HG02870 (cell line): Measurements from ENCODE around the gene ARHGAP10.
"Not testable (repeated sequence)": the region's sequence is repeated elsewhere in the genome, so short reads cannot be mapped to it uniquely, and the experiment has no call there.

ENCODE experiments used
- ATAC-seq: cut with Tn5 transposase; IDR thresholded peaks from one replicate; pipeline ENCODE4 v1.9.1; 2021; ENCODE audit warnings: mild to moderate bottlenecking, moderate library complexity; ENCODE audit not compliant: unreplicated experiment

The ARHGAP10 gene

DNA sequence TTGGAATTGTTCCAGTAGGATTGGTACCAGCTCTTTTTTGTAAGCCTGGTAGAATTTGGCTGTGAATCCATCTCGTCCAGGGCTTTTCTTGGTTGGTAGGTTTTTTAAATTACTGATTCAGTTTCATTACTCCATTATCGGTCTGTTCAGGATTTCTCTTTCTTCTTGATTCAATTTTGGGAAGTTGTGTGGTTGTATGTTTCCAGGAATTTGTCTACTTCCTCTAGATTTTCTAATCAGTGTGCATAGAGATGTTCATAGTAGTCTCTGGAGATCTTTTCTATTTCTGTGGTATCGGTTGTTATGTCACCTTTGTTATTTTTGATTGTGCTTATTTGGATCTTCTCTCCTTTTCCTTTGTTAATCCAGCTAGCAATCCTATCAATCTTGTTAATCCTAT, 248.7 kb downstream of the ARHGAP10 start:
- ATAC-seq: no peak

GRCh38 chr4:147981305-147981704, 249.4 kb downstream of the ARHGAP10 start:
- ATAC-seq: peak; percentile 97

DNA sequence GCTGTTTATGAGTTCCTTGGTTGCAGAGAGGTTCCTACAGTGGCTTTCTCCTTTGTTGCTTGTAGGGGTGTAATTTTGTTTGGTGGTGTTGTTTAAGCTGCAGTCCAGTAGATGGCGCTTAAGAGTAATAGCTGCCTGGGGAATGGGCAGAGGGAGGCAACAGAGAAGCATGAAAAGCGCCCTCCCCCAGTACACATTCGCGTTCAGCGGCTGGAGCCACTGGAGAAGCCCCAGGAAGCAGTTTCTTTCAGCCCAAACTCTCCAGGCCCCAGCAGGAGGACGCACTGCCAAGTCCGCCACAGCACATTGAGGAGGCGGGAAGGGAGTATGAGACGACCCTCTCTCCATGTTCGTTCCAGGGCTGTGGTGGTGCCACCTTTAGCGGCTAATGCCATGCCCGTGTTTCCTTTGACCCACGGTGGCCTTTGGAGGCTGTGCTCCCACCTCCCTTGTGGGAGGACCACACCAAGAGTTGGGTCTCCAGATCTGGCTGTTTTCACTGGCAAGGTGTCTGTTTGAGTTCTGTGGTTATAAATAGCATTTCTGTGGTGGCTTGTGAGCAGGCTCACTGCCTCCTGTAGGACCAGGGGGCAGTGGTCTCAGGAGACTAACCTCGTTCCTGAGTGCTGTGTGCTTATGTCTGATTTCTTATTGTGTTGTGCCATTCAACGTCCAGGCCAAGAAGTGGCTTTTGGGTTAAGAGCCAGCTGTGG, 252.3 kb downstream of the ARHGAP10 start:
- no peak for ATAC-seq

GRCh38 chr4:147984778-147985138, 252.9 kb downstream of the ARHGAP10 start:
- ATAC-seq: no peak

DNA sequence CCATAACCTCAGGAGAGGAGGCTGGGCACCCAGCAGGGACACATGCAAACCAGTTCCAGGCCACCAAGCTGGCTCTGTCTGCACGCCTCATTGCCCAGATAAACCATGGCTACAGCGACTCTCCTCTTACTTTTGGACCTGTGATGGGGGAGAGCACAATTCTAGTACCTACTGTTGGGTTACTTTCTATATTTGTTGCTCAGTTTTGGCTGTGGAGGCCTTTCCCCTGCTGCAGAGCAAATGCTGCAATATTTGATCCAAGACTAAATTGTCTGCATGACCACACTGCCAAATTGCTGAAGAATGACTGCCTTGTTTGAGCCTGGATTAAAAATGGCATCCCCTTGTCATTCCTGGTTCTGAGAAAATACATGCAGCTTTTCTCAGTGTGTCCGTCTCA, 253.5 kb downstream of the ARHGAP10 start:
- no peak for ATAC-seq

DNA sequence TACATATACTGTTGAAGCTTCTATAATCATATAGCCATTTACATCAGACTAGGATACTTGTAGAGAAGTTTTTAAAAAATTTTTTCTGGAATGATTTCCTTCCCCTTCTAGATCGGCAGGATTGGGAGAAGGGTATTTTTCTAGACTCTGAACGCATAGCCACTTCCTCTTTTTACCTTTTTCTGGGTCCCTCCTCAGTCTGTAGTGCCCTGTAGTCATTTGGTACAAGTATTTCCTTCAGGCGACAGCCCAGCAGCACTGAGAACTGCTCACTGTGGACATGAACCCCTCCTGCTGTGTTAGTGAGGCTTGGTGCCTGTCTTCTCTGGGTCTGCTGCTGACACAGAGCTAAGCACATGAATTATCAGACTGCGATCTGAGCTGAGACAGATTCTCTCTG, 255.4 kb downstream of the ARHGAP10 start:
- ATAC-seq: peak; percentile 74

DNA sequence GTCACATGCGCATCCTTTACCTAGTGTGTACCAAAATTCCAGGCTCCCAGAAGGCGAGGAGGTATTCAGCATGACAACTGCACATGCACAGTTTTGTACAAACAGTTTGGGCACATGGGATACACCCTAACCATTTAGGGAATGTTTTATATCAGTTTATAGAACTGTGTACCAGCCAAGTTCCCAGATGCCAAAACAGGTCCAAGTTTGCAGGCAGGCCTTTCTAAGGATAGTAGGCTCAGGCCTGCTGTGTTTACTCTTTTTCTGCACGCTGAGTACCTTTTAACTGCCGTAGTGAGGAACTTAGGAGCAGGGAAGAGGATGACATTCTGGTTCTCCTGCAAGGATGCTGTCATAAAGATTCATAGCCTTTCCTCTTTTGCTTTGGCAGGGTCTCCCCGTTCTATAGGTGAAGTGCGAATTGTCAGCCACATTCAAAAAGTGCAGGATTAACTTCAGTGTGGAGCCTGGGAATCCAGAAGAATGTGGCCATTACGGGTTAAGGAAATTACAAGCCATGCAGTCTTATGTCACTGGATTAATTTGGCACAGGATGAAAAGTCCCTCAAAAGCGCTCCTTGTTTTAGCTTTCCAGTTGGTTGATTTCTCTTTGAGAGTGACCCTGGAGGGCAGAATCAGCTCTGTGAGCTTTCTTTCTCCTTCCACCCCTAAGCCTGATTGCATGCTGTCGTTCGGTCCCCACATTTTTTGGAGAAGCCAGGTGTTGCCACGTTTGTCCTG, 259.8 kb downstream of the ARHGAP10 start:
- ATAC-seq: no peak

- no peak for ATAC-seq
These were observed 262.2 kb downstream of the ARHGAP10 start for GRCh38 chr4:147994076-147994475.

GRCh38 chr4:147994491-147995385, 262.9 kb downstream of the ARHGAP10 start:
- no peak for ATAC-seq

DNA sequence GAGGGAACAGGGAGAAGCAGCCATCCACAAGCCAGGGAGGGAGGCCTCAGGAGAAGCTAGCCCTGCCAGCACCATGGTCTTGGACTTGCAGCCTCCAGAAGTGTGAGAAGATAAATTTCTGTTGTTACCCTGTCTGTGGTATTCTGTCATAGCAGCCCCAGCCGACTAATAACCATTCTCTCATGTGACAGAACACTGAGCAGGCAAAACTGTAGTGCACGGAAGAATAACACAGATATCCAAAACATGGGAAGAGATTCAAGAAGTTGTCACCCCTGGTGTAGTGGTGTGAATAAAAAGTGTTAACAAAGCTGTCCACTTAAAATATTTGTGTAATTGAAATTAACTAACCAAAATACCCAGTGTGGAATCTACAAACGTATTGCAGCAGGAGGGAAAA, 265.0 kb downstream of the ARHGAP10 start:
- ATAC-seq: no peak

- ATAC-seq: not testable (repeated sequence)
These were observed 268.1 kb downstream of the ARHGAP10 start for GRCh38 chr4:148000038-148000437.

DNA sequence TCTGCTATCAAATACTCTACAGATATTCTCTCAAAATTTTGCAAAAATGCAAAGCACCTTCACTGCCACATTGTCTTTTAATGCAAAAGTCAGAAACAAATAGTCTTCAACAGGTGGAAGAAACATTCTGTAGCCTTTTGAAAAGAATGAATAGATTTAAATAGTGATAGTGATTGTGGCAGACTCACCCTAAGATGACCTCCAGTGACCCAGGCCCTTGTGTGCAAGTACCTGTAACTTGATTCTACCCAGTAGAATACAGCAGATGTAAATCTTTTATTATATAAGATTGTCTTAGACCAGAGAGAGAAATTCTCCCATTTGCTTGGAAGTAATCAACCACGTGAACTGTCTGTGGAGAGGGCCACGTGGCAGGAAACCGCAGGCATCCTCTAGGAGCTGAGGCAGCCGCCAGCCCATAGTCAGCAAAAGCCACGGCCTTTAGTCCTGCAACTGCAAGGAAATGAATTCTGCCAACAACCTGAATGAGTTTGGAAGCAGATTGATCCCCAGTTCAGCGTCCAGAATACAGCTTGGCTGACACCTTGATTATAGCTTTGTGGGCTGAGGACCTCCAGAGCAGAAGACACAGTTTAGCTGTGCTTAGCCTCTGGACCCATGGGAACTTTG, 272.5 kb downstream of the ARHGAP10 start:
- no peak for ATAC-seq

- ATAC-seq: no peak
These were observed 274.1 kb downstream of the ARHGAP10 start for GRCh38 chr4:148006001-148006400.

DNA sequence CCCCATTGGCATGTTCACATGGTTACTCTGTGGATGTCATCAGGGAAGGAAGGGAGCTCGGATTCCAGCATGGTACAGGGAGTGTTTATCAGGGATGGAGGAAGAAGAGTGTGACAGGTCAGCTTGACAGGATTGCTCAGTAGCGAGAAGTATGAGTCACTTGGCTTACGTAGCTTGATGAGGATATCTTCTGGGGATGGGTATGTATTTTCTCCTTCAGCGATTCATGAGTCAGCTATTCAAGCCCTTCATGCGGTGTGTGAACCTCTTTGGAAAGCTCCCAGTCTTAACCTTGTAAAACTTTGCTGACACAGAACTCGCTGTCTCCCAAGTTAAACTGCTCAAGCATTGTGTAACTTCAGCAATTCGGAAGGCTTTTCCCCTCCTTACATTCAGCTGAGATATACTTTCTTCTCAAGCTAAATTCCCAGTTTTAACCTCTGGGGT, 275.4 kb downstream of the ARHGAP10 start:
- no peak for ATAC-seq

- no peak for ATAC-seq
These were observed 275.9 kb downstream of the ARHGAP10 start for GRCh38 chr4:148007792-148008191.

GRCh38 chr4:148015058-148015457, 283.2 kb downstream of the ARHGAP10 start:
- no peak for ATAC-seq

- ATAC-seq: no peak
These were observed 283.6 kb downstream of the ARHGAP10 start for GRCh38 chr4:148015468-148015867.

GRCh38 chr4:148016063-148016637, 284.3 kb downstream of the ARHGAP10 start:
- ATAC-seq: no peak

DNA sequence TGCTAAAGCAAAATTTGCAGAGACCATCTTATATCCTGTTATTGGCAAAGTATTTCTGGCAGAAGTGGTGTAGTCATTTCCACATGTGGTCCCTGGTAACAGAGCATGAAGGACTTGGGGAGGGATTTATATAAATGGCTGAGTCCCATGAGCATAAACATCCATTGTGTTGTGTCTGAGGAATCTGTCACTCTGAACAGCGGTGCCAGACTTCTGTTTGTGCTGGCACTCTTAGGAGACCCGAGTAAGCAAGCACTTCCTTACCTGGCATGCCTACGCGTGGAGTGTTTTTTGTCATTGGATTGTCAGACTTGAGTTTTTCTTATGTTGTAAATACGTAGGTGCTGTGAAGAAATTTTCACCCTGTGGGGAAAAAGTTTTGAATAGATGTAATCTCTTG, 285.9 kb downstream of the ARHGAP10 start:
- ATAC-seq: no peak

DNA sequence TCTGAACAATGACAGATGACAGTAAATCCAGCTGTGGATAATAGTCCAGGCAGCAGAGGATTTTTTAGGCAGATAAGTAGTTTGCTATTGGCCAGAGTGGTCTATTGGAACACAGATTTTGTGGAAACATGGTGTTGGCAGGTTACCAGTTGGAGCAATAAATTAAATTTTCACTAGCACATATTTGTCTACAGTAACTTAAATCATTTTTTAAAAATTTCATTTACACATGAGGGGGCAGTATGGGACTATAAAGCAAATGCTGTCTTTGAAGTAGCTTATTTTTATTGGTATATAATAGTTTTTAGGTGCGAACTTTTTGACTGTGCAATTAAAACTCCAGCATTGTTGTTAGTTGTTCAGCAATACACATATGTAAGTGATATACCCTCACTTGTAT, 289.8 kb downstream of the ARHGAP10 start:
- ATAC-seq: no peak

GRCh38 chr4:148022975-148023374, 291.1 kb downstream of the ARHGAP10 start:
- no peak for ATAC-seq
